SJSA1 (cell line): ENCODE measurements around the gene UBE2E1. TPM values are rescaled to one million over a fixed set of nuclear protein-coding genes. Genes with fewer than 3 reads are reported as not detected.
A peak's percentile ranks its signal among the peaks of the same experiment; 100 is the strongest.
"Not testable (repeated sequence)": the region's sequence is repeated elsewhere in the genome, so short reads cannot be mapped to it uniquely, and the experiment has no call there.

Experiments used
- DNase-seq, 2 experiments: peaks; one replicate each; pipeline ENCODE4 v3.0.0-alpha.2; 2015 to 2020; ENCODE audit warnings: low spot score in 2 of 2, low read depth in 1 of 2
- H3K27ac ChIP-seq: fragments of 250-450 bp; sonication (Bioruptor Pico); 2 replicates; pipeline ENCODE4 v1.5.1; 2020; ENCODE audit warnings: mild to moderate bottlenecking, moderate library complexity
- H3K27me3 ChIP-seq: fragments of 250-450 bp; sonication (Bioruptor Pico); replicated peaks from 2 replicates; pipeline ENCODE4 v1.5.1; 2020; ENCODE audit warnings: mild to moderate bottlenecking, moderate library complexity
- H3K36me3 ChIP-seq: fragments of 250-450 bp; sonication (Bioruptor Pico); 2 replicates; pipeline ENCODE4 v1.5.1; 2020; ENCODE audit warnings: mild to moderate bottlenecking
- H3K4me1 ChIP-seq: fragments of 250-450 bp; sonication (Bioruptor Pico); replicated peaks from 2 replicates; pipeline ENCODE4 v1.6.1; 2021; ENCODE audit warnings: mild to moderate bottlenecking
- H3K4me3 ChIP-seq: fragments of 250-450 bp; sonication (Bioruptor Pico); 2 replicates; pipeline ENCODE4 v1.5.1; 2020; ENCODE audit warnings: mild to moderate bottlenecking
- H3K9me3 ChIP-seq: fragments of 250-450 bp; sonication (Bioruptor Pico); replicated peaks from 2 replicates; pipeline ENCODE4 v1.5.1; 2020; ENCODE audit warnings: mild to moderate bottlenecking
- total RNA-seq: library from RNA; depleted of rRNA; stranded (reverse); fragments of >200 nt; shearing (Covaris generic); gene quantifications from 2 replicates; pipeline ENCODE4 v1.2.3, GENCODE V29; 2014

UBE2E1 gene
- total RNA-seq, 1 experiment from 2014 or later = 112 TPM

GRCh38 chr3:23917679-23918303 lies 112.0 kb downstream of the UBE2E1 start:
- not testable (repeated sequence) for H3K27me3 ChIP-seq, H3K9me3 ChIP-seq
- H3K4me1 ChIP-seq = peaks cover 15% of the 10 kb centered on the region; the same call in 1 of the 2 replicates
- DNase-seq = peak in 1 of 2 experiments; percentile 60
- H3K36me3 ChIP-seq = peaks cover 48% of the 10 kb centered on the region
- H3K27ac ChIP-seq = peak overlapping the region; percentile 81
- peak overlapping the region; percentile 68 for H3K4me3 ChIP-seq

DNA sequence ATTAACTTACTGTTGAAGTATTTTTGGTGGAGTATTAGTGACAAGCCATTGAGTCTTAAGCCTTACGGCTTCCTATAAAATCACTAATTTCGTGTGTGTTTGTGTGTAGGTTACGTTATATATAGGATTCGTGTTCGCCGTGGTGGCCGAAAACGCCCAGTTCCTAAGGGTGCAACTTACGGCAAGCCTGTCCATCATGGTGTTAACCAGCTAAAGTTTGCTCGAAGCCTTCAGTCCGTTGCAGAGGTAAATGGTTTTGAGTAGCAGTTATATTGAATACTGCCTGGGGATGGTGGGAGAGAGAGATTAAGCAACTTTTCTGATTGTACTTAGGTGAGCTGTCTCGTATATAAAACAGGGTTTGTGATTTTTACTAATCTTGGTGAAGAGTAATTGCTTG lies 112.6 kb downstream of the UBE2E1 start:
- not testable (repeated sequence) for H3K27ac ChIP-seq, H3K9me3 ChIP-seq, H3K27me3 ChIP-seq, DNase-seq
- Histone ChIP-seq H3K4me1 (peaks cover 15% of the 10 kb centered on the region; the same call in 1 of the 2 replicates), H3K36me3 (peaks cover 48% of the 10 kb centered on the region), H3K4me3 (peak overlapping the region; percentile 68)

DNA sequence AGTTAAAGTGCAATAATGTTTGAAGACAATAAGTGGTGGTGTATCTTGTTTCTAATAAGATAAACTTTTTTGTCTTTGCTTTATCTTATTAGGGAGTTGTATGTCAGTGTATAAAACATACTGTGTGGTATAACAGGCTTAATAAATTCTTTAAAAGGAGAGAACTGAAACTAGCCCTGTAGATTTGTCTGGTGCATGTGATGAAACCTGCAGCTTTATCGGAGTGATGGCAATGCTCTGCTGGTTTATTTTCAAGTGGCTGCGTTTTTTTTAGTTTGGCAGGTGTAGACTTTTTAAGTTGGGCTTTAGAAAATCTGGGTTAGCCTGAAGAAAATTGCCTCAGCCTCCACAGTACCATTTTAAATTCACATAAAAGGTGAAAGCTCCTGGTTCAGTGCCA lies 113.9 kb downstream of the UBE2E1 start:
- DNase-seq = no peak
- no peak overlapping the region for H3K27ac ChIP-seq
- H3K4me3 ChIP-seq = no peak overlapping the region
- H3K27me3 ChIP-seq = no peaks in the 10 kb centered on the region
- peaks cover 15% of the 10 kb centered on the region; the same call in 1 of the 2 replicates for H3K4me1 ChIP-seq
- H3K9me3 ChIP-seq = no peaks in the 10 kb centered on the region
- peaks cover 48% of the 10 kb centered on the region for H3K36me3 ChIP-seq

DNA sequence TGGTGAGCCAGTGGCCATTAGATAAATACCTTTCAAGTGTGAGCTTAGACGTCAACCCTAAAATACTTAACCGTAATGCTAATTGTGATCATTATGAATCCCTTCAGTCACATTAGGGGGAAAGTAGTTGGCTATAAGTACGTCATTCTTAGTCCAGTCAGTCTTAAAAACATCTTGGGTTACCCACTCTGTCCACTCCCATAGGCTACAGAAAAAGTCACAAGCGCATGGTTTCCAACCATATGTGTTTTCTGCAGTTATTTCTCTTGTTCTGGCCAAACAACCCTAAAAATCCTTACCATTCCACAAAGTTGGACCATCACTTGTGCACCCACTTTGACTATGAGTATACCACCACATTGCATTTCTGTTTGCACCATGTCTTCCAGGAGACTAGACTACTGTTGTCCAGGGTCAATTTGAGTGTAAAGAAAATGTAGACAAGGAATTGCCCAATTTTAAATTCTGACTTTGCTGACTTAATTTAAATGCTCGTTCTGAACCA lies 114.4 kb downstream of the UBE2E1 start:
- Histone ChIP-seq H3K36me3 (peaks cover 48% of the 10 kb centered on the region), H3K9me3 (no peaks in the 10 kb centered on the region), H3K27me3 (no peaks in the 10 kb centered on the region), H3K4me3 (no peak overlapping the region), H3K27ac (no peak overlapping the region), H3K4me1 (peaks cover 15% of the 10 kb centered on the region; the same call in 1 of the 2 replicates)
- DNase-seq = no peak

DNA sequence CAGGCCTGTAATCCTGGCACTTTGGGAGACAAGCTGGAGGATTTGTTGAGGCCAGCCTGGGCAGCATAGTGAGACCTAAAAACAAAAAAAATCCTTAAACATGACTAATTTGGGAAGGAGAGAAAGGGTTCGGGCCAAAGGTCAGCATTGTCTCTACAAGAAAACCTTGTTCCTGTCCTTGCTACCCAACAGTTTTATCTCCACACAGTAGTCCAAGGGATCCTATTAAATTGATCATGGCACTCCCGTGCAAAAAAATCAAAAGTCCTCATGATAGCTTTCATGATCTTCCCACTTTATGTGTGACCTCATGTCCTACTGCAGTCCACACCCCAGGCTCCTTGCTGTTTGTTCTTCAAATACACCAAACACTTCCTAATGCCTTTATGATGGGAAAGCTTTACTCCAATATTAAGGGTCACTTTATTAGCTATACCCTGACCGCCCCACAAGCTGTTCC lies 115.3 kb downstream of the UBE2E1 start:
- Histone ChIP-seq H3K9me3 (no peaks in the 10 kb centered on the region), H3K27ac (no peak overlapping the region), H3K4me1 (peaks cover 10% of the 10 kb centered on the region; the same call in 1 of the 2 replicates), H3K27me3 (no peaks in the 10 kb centered on the region), H3K4me3 (no peak overlapping the region), H3K36me3 (peaks cover 48% of the 10 kb centered on the region)
- DNase-seq = no peak

DNA sequence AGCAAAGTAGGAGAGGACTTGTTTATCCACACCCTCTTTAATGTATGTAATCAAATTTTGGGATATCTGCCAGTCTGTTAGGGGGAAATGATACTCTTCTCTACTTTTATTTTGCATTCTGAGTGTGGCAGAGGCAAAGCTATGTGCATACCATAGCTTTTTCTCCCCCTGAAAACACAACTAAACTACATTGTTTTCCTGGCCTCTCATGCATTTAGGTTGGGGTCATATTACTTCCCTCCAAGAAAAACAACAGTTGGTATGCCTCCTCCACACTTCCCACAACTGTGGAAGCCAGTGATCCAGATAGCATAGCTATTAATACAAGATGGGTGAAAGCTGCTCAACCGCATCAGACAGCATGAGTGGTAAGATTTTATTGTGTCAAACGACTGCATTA lies 118.0 kb downstream of the UBE2E1 start:
- Histone ChIP-seq H3K4me1 (peaks cover 1% of the 10 kb centered on the region; the same call in 1 of the 2 replicates), H3K27me3 (no peaks in the 10 kb centered on the region), H3K27ac (no peak overlapping the region), H3K9me3 (no peaks in the 10 kb centered on the region), H3K4me3 (no peak overlapping the region), H3K36me3 (peaks cover 31% of the 10 kb centered on the region)
- no peak for DNase-seq

GRCh38 chr3:23926246-23926645 lies 120.5 kb downstream of the UBE2E1 start:
- Histone ChIP-seq H3K27me3 (no peaks in the 10 kb centered on the region), H3K27ac (no peak overlapping the region), H3K4me1 (no peaks in the 10 kb centered on the region), H3K36me3 (peaks cover 6% of the 10 kb centered on the region), H3K4me3 (no peak overlapping the region), H3K9me3 (no peaks in the 10 kb centered on the region)
- no peak for DNase-seq

DNA sequence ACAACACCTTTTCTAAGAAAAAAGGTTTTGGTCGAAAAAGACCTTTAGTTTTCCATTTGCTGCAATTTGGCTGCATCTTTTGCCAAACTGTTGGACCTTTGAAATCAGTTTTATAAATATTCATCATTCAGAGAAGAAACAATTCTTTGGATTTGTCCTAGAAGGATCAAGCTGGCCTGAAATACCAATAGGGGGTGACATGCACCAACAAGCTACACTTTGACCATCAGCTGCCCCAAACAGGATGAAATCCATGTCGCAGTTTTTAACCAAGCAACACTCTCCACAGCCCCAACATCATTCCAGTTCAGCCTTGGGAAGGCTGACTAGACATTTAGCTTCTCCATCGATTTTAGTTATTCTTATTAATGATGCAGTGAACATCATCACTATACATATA lies 121.0 kb downstream of the UBE2E1 start:
- Histone ChIP-seq H3K4me1 (no peaks in the 10 kb centered on the region), H3K27me3 (no peaks in the 10 kb centered on the region), H3K36me3 (peaks cover 4% of the 10 kb centered on the region; the same call in 1 of the 2 replicates), H3K27ac (no peak overlapping the region), H3K9me3 (no peaks in the 10 kb centered on the region), H3K4me3 (no peak overlapping the region)
- no peak for DNase-seq

DNA sequence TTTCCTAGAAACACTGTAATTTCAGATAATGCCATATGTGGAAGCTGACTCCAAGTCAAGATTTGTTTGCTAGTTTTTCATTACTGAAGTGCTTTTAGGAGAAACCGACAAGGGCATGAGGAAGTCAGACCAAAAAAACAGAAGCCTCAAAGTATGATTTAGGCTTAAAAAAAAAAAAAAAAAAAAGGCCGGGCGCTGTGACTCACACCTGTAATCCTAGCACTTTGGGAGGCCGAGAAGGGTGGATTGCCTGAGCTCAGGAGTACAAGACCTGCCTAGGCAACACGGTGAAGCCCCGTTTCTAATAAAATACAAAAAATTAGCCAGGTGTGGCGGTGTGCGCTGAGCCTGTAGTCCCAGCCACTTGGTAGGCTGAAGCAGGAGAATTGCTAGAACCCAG lies 122.8 kb downstream of the UBE2E1 start:
- Histone ChIP-seq H3K4me1 (no peaks in the 10 kb centered on the region), H3K4me3 (no peak overlapping the region), H3K9me3 (no peaks in the 10 kb centered on the region), H3K27me3 (no peaks in the 10 kb centered on the region), H3K36me3 (no peaks in the 10 kb centered on the region), H3K27ac (no peak overlapping the region)
- no peak for DNase-seq

- no peak overlapping the region for H3K27ac ChIP-seq
- no peaks in the 10 kb centered on the region for H3K36me3 ChIP-seq
- H3K4me3 ChIP-seq = no peak overlapping the region
- H3K4me1 ChIP-seq = no peaks in the 10 kb centered on the region
- no peaks in the 10 kb centered on the region for H3K9me3 ChIP-seq
- no peaks in the 10 kb centered on the region for H3K27me3 ChIP-seq
- DNase-seq = no peak
These were observed 125.8 kb downstream of the UBE2E1 start for GRCh38 chr3:23931597-23931996.

DNA sequence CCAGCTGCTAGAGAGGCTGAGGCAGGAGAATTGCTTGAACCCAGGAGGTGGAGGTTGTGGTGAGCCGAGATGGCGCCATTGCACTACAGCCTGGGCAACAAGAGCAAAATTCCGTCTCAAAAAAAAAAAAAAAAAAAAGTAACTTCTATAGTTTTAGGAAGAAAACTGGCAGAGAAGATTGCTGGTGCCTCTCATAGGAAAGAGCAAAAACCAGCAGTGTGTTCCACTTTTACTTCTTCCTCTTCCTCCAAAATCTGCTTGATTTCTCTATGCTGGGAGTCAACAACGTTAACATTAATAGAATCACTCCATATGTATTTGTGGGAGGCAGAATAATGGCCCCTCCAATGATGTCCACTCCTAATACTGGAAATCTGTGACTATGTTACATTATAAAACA lies 126.8 kb downstream of the UBE2E1 start:
- Histone ChIP-seq H3K4me1 (no peaks in the 10 kb centered on the region), H3K36me3 (no peaks in the 10 kb centered on the region), H3K9me3 (no peaks in the 10 kb centered on the region), H3K27ac (no peak overlapping the region), H3K4me3 (no peak overlapping the region), H3K27me3 (no peaks in the 10 kb centered on the region)
- DNase-seq = no peak

DNA sequence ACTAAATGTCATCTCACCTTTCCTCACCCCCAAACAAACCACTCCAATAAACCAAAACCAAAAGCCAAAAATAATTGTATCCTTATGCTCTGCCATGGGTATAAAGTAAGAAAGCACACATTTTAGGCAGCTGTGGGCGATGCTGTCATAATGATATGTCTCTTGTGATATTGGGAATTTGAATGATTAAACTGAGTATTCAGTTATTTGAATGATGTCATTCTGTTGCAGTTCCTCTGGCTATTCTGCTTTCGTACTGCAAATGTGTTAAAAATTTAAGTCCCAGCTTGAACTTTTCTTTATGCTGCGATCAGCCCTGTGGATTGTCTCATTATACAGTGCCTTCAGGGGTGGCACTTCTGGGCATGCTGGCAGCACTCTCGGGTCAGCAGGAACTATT lies 128.5 kb downstream of the UBE2E1 start:
- Histone ChIP-seq H3K27me3 (no peaks in the 10 kb centered on the region), H3K4me3 (no peak overlapping the region), H3K27ac (no peak overlapping the region), H3K9me3 (no peaks in the 10 kb centered on the region), H3K36me3 (no peaks in the 10 kb centered on the region), H3K4me1 (no peaks in the 10 kb centered on the region)
- no peak for DNase-seq

- no peaks in the 10 kb centered on the region for H3K9me3 ChIP-seq
- H3K36me3 ChIP-seq = no peaks in the 10 kb centered on the region
- no peak overlapping the region for H3K27ac ChIP-seq
- DNase-seq = no peak
- no peak overlapping the region for H3K4me3 ChIP-seq
- no peaks in the 10 kb centered on the region for H3K27me3 ChIP-seq
- H3K4me1 ChIP-seq = peaks cover 3% of the 10 kb centered on the region
These were observed 131.5 kb downstream of the UBE2E1 start for GRCh38 chr3:23937296-23937695.

- Histone ChIP-seq H3K9me3 (no peaks in the 10 kb centered on the region), H3K36me3 (no peaks in the 10 kb centered on the region), H3K4me1 (peaks cover 11% of the 10 kb centered on the region), H3K4me3 (no peak overlapping the region), H3K27ac (no peak overlapping the region), H3K27me3 (no peaks in the 10 kb centered on the region)
- no peak for DNase-seq
These were observed 132.9 kb downstream of the UBE2E1 start for GRCh38 chr3:23938688-23939087.
